ENCODE results near the gene HDAC5.
"Not testable (repeated sequence)": the region's sequence is repeated elsewhere in the genome, so short reads cannot be mapped to it uniquely, and the experiment has no call there.

HDAC5 gene

GRCh38 chr17:44130693-44131349 is 7.4 kb upstream of the HDAC5 start:
- no peak for DNase-seq (ENCODE audit: low read depth)
- no peak for TF ChIP-seq CTCF (conservative IDR thresholded peaks at IDR 0.05; ENCODE audit: low read depth, low read length)

GRCh38 chr17:44128383-44128782 is 4.9 kb upstream of the HDAC5 start:
- TF ChIP-seq CTCF (conservative IDR thresholded peaks at IDR 0.05; ENCODE audit: low read depth, low read length) = no peak
- H3K4me3 ChIP-seq (ENCODE audit: low read depth, low read length) = no peak overlapping the region
- no peak for DNase-seq (ENCODE audit: low read depth)

More at GRCh38 chr17:44130693-44131349, 7.4 kb upstream of the HDAC5 start:
- H3K4me3 ChIP-seq (ENCODE audit: low read depth, low read length) = no peak overlapping the region

- DNase-seq (ENCODE audit: low read depth) = no peak
- H3K4me3 ChIP-seq (ENCODE audit: low read depth, low read length) = peak overlapping the region; percentile 82
- TF ChIP-seq CTCF (conservative IDR thresholded peaks at IDR 0.05; ENCODE audit: low read depth, low read length) = no peak
Observed at GRCh38 chr17:44124118-44124438, 637 bp upstream of the HDAC5 start.

GRCh38 chr17:44122816-44123355 is 555 bp downstream of the HDAC5 start:
- H3K4me3 ChIP-seq (ENCODE audit: low read depth, low read length) = peak overlapping the region; percentile 82
- no peak for DNase-seq (ENCODE audit: low read depth)
- no peak for TF ChIP-seq CTCF (conservative IDR thresholded peaks at IDR 0.05; ENCODE audit: low read depth, low read length)

GRCh38 chr17:44121997-44122815 is 1.2 kb downstream of the HDAC5 start:
- no peak for DNase-seq (ENCODE audit: low read depth)
- TF ChIP-seq CTCF (conservative IDR thresholded peaks at IDR 0.05; ENCODE audit: low read depth, low read length) = no peak
- H3K4me3 ChIP-seq (ENCODE audit: low read depth, low read length) = peak overlapping the region; percentile 82

- no peak for TF ChIP-seq CTCF (conservative IDR thresholded peaks at IDR 0.05; ENCODE audit: low read depth, low read length)
- DNase-seq (ENCODE audit: low read depth) = no peak
- no peak overlapping the region for H3K4me3 ChIP-seq (ENCODE audit: low read depth, low read length)
Observed at GRCh38 chr17:44120851-44121605, 2.4 kb downstream of the HDAC5 start.

- H3K4me3 ChIP-seq (ENCODE audit: low read depth, low read length); DNase-seq (ENCODE audit: low read depth): not testable (repeated sequence)
Observed at GRCh38 chr17:44120281-44120680, 3.2 kb downstream of the HDAC5 start.

Data from choroid plexus epithelial cell (primary cell).